ENCODE data around the gene ATP13A1. TPM values are rescaled to one million over a fixed set of nuclear protein-coding genes. Genes with fewer than 3 reads are reported as not detected.
"Not testable (repeated sequence)": the region's sequence is repeated elsewhere in the genome, so short reads cannot be mapped to it uniquely, and the experiment has no call there.

ATP13A1 gene
- total and polyA plus RNA-seq, 2 of the 8 experiments (the other 6 are each of a cell fraction or from before 2014, with no cell fraction given), result 33.0 to 64.2 TPM

DNA sequence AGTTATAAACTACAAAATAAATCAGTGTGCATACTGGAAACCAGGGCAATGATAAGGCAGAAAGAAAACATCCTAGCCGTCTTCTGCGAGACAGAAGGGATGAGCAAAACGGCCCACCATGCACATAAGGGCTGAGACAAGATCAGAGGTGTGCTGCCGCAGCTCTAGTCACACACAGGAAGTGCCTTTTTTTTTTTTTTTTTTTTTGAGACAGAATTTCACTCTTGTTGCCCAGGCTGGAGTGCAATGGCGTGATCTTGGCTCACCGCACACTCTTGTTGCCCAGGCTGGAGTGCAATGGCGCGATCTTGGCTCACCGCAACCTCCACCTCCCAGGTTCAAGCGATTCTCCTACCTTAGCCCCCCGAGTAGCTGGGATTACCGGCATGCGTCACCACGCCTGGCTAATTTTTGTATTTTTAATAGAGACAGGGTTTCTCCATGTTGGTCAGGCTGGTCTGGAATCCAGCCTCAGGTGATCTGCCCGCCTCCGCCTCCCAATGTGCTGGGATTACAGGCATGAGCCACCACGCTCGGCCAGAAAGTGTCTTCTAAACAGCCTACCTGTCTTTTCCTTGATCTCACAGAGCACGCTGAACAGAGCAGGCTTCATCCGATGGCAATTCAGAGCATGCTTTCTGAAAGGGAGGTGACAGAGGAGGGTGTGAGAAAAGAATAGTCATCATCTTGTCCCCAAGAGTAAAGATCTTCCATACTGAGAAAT, 64.6 kb downstream of the ATP13A1 start:
- WGBS, 2 experiments (ENCODE audit: extremely low coverage in 1 of 2, insufficient coverage in 1 of 2, insufficient read length in 1 of 2, insufficient replicate concordance in 2 of 2, low coverage in 1 of 2, low lambda C conversion rate in 2 of 2, missing lambda C conversion rate in 1 of 2), result 95% methylated on average over 19 of the region's 20 CpGs; no CpG with 5 or more reads in 1 of the 2 experiments
- H2BK12ac ChIP-seq (ENCODE audit: low read depth, low read length); H3K9me3 ChIP-seq (ENCODE audit: insufficient read depth in 2 of 2, low read depth in 1 of 2, low read length in 1 of 2); H3K79me1 ChIP-seq (ENCODE audit: low read depth, low read length); H2BK20ac ChIP-seq (ENCODE audit: low read length); H3K79me2 ChIP-seq (ENCODE audit: control insufficient read depth in 1 of 2, insufficient read depth in 2 of 2, low read length in 2 of 2); H3K4me2 ChIP-seq (ENCODE audit: insufficient read depth in 1 of 2, low read depth in 2 of 2, low read length in 2 of 2); H2BK5ac ChIP-seq (ENCODE audit: low read depth, low read length); H4K8ac ChIP-seq (ENCODE audit: extremely low read depth, insufficient read depth, low read length); H3K27me3 ChIP-seq (replicated peaks in 1 of 4; ENCODE audit: control insufficient read depth in 3 of 4, extremely low read depth in 1 of 4, insufficient read depth in 3 of 4, low read length in 3 of 4); DNase-seq (ENCODE audit: low read depth in 1 of 2, low spot score in 2 of 2); H2BK15ac ChIP-seq (ENCODE audit: low read length); H3K23ac ChIP-seq (ENCODE audit: insufficient read length); POLR2A ChIA-PET (ENCODE audit: partially characterized antibody); H2AFZ ChIP-seq (ENCODE audit: low read length); H3K9ac ChIP-seq (replicated peaks in 1 of 4; ENCODE audit: extremely low read depth in 1 of 4, low read depth in 3 of 4, low read length in 3 of 4); H4K5ac ChIP-seq (ENCODE audit: insufficient read length, low read depth, low read length); H3K18ac ChIP-seq (ENCODE audit: extremely low read depth, low read length); H3K23me2 ChIP-seq (ENCODE audit: low read depth, low read length); FAIRE-seq; H3K56ac ChIP-seq (replicated peaks; ENCODE audit: insufficient read length, low read depth, low read length); CTCF ChIA-PET (ENCODE audit: partially characterized antibody); H2BK120ac ChIP-seq (replicated peaks; ENCODE audit: low read depth, low read length); H3K36me3 ChIP-seq (ENCODE audit: control insufficient read depth in 2 of 4, insufficient read depth in 4 of 4, low read length in 3 of 4); H4K20me1 ChIP-seq (replicated peaks in 1 of 2; ENCODE audit: control insufficient read depth in 1 of 2, insufficient read depth in 2 of 2, low read length in 2 of 2); H3K27ac ChIP-seq (ENCODE audit: low read depth, low read length); H3K4ac ChIP-seq (replicated peaks; ENCODE audit: insufficient read length, low read depth, low read length); H4K91ac ChIP-seq (replicated peaks; ENCODE audit: insufficient read length, low read length); H3K14ac ChIP-seq (ENCODE audit: insufficient read length); H3K4me3 ChIP-seq (ENCODE audit: extremely low read depth in 1 of 4, insufficient read depth in 2 of 4, low read depth in 3 of 4, low read length in 4 of 4): not testable (repeated sequence)
- H2AK5ac ChIP-seq (ENCODE audit: low read depth, low read length), result 0 out of 2 replicates have a peak overlapping the region, but pooled peaks have one; percentile 53
- H3K4me1 ChIP-seq (replicated peaks in 1 of 4; ENCODE audit: control insufficient read depth in 3 of 4, insufficient read depth in 4 of 4, low read length in 3 of 4), result peaks cover 2 to 11% (median 4%) of the 10 kb centered on the region in 4 experiments; a peak in 6 of 7 replicates
